Measurements from ENCODE around the gene SEMA5A.

DNA sequence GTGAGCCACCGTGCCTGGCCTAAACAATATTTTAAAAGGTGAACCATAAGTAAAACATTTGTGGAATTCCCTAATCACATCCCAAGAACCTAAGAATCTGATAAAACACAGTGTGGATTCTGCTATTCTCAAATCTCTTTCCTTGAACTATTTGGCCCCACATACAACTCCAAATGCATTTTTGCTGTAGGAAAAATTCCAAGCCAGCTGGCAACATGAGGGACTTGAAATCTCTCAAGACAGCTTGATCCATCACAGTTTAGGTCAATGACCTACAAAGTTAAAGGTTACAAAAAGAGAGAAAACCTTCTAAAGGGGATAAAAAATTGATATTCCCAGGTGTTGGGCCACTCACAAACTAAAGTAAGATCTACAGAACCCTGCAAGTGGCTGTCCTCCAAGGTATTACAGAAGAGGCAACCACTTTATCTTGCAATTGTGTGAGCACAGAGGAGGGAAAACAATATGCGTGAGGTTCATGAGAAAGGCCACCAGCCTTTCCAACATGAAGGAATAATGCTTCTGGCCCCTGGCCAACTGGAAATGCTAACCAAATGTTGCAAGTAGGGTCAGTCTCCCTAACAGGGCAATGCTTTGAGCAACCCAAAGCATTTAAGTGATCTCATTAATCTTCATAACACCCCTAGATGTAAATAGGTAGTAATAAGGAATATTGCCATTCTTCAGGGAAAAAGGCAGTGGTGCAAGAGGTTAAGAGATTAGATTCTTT is 221.4 kb downstream of the SEMA5A start:
- TF ChIP-seq YY1 (IDR thresholded peaks at IDR 0.05; ENCODE audit: low read depth, low read length) (no peak), KDM1A (IDR thresholded peaks at IDR 0.05; ENCODE audit: borderline replicate concordance, low read length) (no peak)
- TF ChIP-seq, protein P1, sequence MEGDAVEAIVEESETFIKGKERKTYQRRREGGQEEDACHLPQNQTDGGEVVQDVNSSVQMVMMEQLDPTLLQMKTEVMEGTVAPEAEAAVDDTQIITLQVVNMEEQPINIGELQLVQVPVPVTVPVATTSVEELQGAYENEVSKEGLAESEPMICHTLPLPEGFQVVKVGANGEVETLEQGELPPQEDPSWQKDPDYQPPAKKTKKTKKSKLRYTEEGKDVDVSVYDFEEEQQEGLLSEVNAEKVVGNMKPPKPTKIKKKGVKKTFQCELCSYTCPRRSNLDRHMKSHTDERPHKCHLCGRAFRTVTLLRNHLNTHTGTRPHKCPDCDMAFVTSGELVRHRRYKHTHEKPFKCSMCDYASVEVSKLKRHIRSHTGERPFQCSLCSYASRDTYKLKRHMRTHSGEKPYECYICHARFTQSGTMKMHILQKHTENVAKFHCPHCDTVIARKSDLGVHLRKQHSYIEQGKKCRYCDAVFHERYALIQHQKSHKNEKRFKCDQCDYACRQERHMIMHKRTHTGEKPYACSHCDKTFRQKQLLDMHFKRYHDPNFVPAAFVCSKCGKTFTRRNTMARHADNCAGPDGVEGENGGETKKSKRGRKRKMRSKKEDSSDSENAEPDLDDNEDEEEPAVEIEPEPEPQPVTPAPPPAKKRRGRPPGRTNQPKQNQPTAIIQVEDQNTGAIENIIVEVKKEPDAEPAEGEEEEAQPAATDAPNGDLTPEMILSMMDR (IDR thresholded peaks at IDR 0.05; ENCODE audit: control extremely low read depth in 1 of 3, insufficient read depth in 1 of 3, low read depth in 1 of 3, low read length in 3 of 3), result no peak

All from H1 (cell line).